Measurements from ENCODE around the gene PTPN7.
"Not testable (repeated sequence)": the region's sequence is repeated elsewhere in the genome, so short reads cannot be mapped to it uniquely, and the experiment has no call there.

GRCh38 chr1:202180751-202181139 lies 20.3 kb upstream of the PTPN7 start:
- TF ChIP-seq, protein P1, sequence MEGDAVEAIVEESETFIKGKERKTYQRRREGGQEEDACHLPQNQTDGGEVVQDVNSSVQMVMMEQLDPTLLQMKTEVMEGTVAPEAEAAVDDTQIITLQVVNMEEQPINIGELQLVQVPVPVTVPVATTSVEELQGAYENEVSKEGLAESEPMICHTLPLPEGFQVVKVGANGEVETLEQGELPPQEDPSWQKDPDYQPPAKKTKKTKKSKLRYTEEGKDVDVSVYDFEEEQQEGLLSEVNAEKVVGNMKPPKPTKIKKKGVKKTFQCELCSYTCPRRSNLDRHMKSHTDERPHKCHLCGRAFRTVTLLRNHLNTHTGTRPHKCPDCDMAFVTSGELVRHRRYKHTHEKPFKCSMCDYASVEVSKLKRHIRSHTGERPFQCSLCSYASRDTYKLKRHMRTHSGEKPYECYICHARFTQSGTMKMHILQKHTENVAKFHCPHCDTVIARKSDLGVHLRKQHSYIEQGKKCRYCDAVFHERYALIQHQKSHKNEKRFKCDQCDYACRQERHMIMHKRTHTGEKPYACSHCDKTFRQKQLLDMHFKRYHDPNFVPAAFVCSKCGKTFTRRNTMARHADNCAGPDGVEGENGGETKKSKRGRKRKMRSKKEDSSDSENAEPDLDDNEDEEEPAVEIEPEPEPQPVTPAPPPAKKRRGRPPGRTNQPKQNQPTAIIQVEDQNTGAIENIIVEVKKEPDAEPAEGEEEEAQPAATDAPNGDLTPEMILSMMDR (IDR thresholded peaks at IDR 0.05; ENCODE audit: poor library complexity), result not testable (repeated sequence)
- not testable (repeated sequence) for TF ChIP-seq EZH2 (IDR thresholded peaks at IDR 0.05; ENCODE audit: borderline replicate concordance)
